ENCODE results near the gene MYL11.

MYL11 gene

GRCh38 chr16:30368122-30368791, 6.3 kb upstream of the MYL11 start:
- no peak for TF ChIP-seq CTCF (IDR thresholded peaks at IDR 0.05; ENCODE audit: low read depth, low read length)
- peak; percentile 56 to 68 for DNase-seq (ENCODE audit: low read depth in 2 of 2)
- peak overlapping the region; percentile 76 to 87 for H3K4me3 ChIP-seq (replicated peaks in 1 of 2; ENCODE audit: low read depth in 2 of 2, low read length in 2 of 2)

- no peak for DNase-seq (ENCODE audit: low read depth in 2 of 2)
- no peak for TF ChIP-seq CTCF (IDR thresholded peaks at IDR 0.05; ENCODE audit: low read depth, low read length)
- peak overlapping the region; percentile 76 to 87 for H3K4me3 ChIP-seq (replicated peaks in 1 of 2; ENCODE audit: low read depth in 2 of 2, low read length in 2 of 2)
These were observed 5.9 kb upstream of the MYL11 start for GRCh38 chr16:30368792-30369090.

DNA sequence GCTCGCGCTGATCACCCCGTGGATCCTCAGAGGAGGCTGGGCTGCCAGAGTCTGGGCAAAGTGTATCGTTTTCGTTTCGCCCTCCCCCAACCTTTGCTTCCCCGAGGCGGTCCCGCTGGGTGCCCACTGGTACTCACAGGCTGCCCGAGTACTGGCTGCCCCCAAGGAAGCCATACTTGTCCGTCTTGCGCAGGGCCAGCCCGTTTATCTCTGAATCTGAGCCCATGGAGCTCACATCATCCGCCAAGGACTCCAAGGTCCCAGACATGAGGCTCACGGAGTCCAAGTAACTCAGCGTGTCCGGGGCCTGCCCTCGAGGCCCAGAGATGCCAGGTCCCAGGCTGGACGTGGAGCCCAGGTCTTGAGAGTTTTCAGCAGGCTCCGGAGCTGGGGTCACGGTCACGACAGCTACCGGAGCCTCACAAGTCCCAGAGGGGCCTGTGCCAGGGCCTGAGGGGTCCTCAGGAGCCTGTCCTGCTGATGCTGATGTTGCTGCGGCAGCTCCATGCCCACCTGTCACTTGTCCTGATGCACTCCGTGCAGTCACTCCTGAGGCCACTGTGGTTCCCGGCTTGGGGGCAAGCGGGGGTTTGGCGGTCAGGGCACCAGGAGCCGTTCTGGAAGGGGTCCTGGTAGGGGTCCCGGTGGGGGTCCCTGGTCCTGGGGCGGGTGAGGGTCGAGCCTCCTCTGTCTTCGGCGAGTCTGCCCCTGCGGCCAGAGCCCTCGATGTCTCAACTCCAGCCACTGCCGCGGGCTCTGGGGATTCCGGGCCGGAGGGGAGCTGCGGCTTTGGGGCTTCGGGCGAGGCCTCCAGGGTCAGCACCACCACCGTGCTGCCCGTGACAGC, 5.3 kb upstream of the MYL11 start:
- no peak for TF ChIP-seq CTCF (IDR thresholded peaks at IDR 0.05; ENCODE audit: low read depth, low read length)
- DNase-seq (ENCODE audit: low read depth in 2 of 2) = peak in 1 of 2 donors; percentile 23
- H3K4me3 ChIP-seq (replicated peaks in 1 of 2; ENCODE audit: low read depth in 2 of 2, low read length in 2 of 2) = peak overlapping the region; percentile 76 to 87

- TF ChIP-seq CTCF (IDR thresholded peaks at IDR 0.05; ENCODE audit: low read depth, low read length) = no peak
- no peak for DNase-seq (ENCODE audit: low read depth in 2 of 2)
- peak overlapping the region; percentile 76 to 87 for H3K4me3 ChIP-seq (replicated peaks in 1 of 2; ENCODE audit: low read depth in 2 of 2, low read length in 2 of 2)
These were observed 4.6 kb upstream of the MYL11 start for GRCh38 chr16:30369938-30370455.

DNA sequence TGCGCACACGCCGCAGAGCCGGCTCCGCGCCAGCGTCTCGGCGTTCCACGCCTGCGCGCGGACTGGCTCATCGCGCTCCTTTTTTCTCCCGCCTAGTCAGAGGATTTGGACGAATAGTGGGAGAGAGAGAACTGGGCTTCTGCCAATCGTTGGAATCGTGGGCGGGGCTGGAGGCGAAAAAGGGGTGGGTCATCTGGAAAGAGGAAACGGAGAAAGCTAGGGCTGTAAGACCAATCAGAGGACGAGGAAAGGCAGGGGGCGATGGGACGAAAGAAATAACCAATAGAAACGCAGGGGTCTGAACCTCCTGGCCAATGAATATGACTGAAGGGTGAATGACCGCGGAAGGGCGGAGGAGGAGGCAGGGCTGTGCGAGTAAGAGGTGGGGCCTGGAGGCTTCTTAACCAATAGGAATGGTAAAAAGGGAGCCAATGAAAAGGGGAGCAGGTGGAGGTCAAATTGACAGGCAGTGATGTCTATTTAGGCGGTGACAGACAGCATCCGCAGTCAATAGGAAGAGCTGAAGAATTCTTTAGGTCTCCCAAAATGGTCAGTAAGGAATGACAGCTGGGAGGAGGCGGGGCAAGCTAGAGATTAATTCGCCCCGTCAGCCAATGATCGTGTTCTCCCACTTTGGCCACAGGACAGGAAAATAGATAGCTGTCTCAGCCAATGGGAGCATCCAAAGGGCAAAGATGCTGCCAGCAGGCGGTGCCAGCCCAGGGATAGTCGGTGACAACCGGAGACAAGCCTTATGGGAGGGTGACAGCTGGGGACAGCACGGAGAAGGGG, 4.0 kb upstream of the MYL11 start, which contains the start of gene TBC1D10B:
TBC1D10B (minus strand) TSS at position 39 of the 792 bp plus-strand sequence. CDS start 311 bp downstream, outside the sequence.
- peak; percentile 25 for TF ChIP-seq CTCF (IDR thresholded peaks at IDR 0.05; ENCODE audit: low read depth, low read length)
- peak within 1 kb of the TSS; percentile 76 to 87 for H3K4me3 ChIP-seq (replicated peaks in 1 of 2; ENCODE audit: low read depth in 2 of 2, low read length in 2 of 2)
- peak; percentile 100 for DNase-seq (ENCODE audit: low read depth in 2 of 2)

- no peak for DNase-seq (ENCODE audit: low read depth in 2 of 2)
- TF ChIP-seq CTCF (IDR thresholded peaks at IDR 0.05; ENCODE audit: low read depth, low read length) = no peak
- H3K4me3 ChIP-seq (replicated peaks in 1 of 2; ENCODE audit: low read depth in 2 of 2, low read length in 2 of 2) = peak overlapping the region; percentile 58 to 61
These were observed 3.3 kb upstream of the MYL11 start for GRCh38 chr16:30371248-30371816.

Data from cardiac fibroblast (primary cell).